Duodenal mucosa (tissue), 2 donors: Measurements from ENCODE around the gene ADI1.

ENCODE experiments used
- H3K27ac ChIP-seq: one replicate; pipeline ENCODE4 v1.7.0; 2013; ENCODE audit warnings: low read depth, low read length
- H3K27me3 ChIP-seq, 2 donors: one replicate each; pipeline ENCODE4 v1.7.0; 2013; ENCODE audit warnings: low read length in 2 of 2, control low read depth in 1 of 2; ENCODE audit not compliant: insufficient read depth in 2 of 2, control insufficient read depth in 1 of 2
- H3K36me3 ChIP-seq, 2 donors: one replicate each; pipeline ENCODE4 v1.7.0; 2013; ENCODE audit warnings: low read length in 2 of 2, control low read depth in 1 of 2; ENCODE audit not compliant: insufficient read depth in 2 of 2, control insufficient read depth in 1 of 2
- H3K4me1 ChIP-seq, 2 donors: one replicate each; pipeline ENCODE4 v1.7.0; 2013; ENCODE audit warnings: low read length in 2 of 2, control low read depth in 1 of 2; ENCODE audit not compliant: insufficient read depth in 2 of 2, control insufficient read depth in 1 of 2
- H3K4me3 ChIP-seq, 2 donors: one replicate each; pipeline ENCODE4 v1.7.0; 2013; ENCODE audit warnings: low read length in 2 of 2, low read depth in 1 of 2
- H3K9ac ChIP-seq, 2 donors: one replicate each; pipeline ENCODE4 v1.7.0; 2013; ENCODE audit warnings: low read length in 2 of 2, low read depth in 1 of 2
- H3K9me3 ChIP-seq, 2 donors: one replicate each; pipeline ENCODE4 v1.7.0; 2013; ENCODE audit warnings: low read length in 2 of 2, control low read depth in 1 of 2; ENCODE audit not compliant: control insufficient read depth in 1 of 2

The ADI1 gene

DNA sequence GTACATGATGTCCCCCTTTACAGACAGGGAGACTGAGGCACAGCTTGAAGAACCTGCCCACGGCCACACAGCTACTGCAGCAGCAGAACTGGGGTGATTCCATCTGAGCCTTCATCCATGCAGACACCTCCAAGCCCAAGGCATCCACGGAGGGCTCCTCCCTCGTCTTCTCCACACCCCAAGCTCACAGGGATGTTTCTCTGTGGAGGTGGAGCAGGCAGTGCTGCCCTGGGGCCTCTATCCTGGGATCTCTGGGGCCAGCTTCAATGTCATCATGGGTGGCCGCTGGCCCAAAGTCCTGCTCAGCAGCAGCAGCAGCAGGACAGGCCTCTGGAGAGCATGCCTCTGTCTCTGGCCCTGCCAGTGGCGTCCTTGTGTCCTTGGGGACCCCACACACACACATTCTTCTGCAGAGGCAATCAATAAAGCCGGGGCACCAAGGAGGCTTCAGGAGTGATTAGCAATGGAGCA, 31.2 kb downstream of the ADI1 start:
- Histone ChIP-seq H3K9me3 (no peaks in the 10 kb centered on the region), H3K27ac (no peak overlapping the region), H3K36me3 (no peaks in the 10 kb centered on the region), H3K27me3 (no peaks in the 10 kb centered on the region), H3K4me3 (no peak overlapping the region), H3K9ac (no peak overlapping the region), H3K4me1 (no peaks in the 10 kb centered on the region)

DNA sequence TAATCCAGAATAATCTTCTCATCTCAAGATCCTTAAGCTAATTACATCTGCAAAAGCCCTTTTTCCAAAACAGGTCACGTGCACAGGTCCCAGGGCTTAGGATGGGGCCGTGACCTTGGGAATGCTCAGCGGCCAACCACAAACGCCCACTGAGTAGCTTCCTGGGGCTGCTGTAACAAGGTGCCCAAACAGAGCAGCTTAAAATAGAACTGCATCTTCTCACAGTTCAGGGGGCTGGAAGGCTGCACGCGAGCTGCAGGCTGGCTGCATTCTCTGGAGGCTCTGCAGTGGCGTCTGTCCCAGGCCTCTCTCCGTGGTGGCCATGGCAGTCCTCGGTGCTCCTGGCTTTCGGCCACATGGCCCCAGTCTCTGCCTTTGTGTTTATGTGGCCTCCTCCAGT, 31.9 kb downstream of the ADI1 start:
- peaks cover 0 to 2% of the 10 kb centered on the region in 2 donors for H3K36me3 ChIP-seq
- H3K27me3 ChIP-seq, result no peaks in the 10 kb centered on the region
- no peak overlapping the region for H3K9ac ChIP-seq
- H3K4me3 ChIP-seq, result no peak overlapping the region
- no peak overlapping the region for H3K27ac ChIP-seq
- H3K4me1 ChIP-seq, result no peaks in the 10 kb centered on the region
- H3K9me3 ChIP-seq, result no peaks in the 10 kb centered on the region

DNA sequence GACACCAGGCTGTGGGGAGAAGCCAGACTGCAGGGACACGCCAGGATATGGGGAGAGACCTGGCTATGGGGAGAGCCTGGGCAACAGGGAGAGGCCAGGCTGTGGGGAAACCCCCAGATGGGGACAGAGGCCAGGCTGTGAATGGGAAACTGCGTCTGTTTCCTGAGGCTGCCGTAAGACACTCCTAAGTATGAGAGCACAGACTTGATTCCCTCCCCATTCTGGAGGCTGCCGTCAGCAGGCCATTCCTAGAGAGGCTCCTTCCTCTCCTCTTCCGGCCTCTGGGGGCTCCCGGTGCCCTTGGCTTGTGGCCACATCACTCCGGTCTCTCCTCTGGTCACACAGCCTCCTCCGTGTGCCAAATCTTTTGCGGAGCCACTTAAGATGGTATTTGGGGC, 32.3 kb downstream of the ADI1 start:
- H3K4me1 ChIP-seq, result no peaks in the 10 kb centered on the region
- H3K27ac ChIP-seq, result no peak overlapping the region
- no peaks in the 10 kb centered on the region for H3K9me3 ChIP-seq
- no peaks in the 10 kb centered on the region for H3K27me3 ChIP-seq
- H3K4me3 ChIP-seq, result no peak overlapping the region
- H3K36me3 ChIP-seq, result peaks cover 2 to 6% of the 10 kb centered on the region in 2 donors
- no peak overlapping the region for H3K9ac ChIP-seq

DNA sequence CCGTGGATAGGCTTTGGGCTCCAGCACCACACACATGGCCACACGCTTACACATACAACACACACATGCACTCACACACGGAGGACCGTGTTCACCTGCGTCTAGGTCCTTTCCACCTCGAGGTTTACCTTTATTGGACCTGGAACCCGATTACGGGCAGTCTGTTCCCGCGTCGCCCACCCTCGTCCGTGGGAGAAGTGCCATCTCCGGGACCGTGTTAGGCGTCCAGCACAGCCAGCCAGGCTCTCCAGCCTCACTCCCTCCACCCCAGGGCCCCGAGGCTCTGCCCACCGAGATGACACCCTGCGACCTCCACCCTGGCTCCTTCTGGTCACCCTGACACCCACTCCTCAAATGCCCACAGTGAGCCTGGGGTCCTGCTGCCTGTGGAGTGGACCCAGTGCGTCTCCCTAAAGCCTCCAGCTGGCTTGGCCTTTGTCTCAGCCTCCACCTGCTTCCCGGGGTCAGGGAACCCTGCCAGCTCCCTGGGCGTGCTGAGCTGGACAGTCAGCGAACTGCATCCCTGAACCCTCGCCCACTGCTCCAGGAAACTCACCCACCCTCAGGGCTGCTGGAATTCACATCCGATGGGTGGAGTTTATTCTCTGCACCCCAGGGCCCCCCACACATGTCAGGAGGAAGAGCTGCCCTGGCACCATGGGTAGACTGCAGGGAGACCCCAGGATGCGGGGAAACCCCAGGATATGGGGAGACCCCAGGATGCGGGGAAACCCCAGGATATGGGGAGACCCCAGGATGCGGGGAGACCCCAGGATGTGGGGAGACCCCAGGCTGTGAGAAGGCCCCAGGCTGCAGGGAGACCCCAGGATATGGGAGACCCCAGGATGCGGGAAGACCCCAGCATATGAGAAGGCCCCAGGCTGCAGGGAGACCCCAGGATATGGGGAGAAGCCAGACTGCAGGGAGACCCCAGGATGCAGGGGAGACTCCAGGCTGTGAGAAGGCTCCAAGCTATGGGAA, 33.0 kb downstream of the ADI1 start:
- Histone ChIP-seq H3K36me3 (peaks cover 5 to 9% of the 10 kb centered on the region in 2 donors), H3K27me3 (no peaks in the 10 kb centered on the region), H3K9ac (no peak overlapping the region), H3K4me1 (no peaks in the 10 kb centered on the region), H3K9me3 (no peaks in the 10 kb centered on the region), H3K27ac (no peak overlapping the region), H3K4me3 (no peak overlapping the region)

DNA sequence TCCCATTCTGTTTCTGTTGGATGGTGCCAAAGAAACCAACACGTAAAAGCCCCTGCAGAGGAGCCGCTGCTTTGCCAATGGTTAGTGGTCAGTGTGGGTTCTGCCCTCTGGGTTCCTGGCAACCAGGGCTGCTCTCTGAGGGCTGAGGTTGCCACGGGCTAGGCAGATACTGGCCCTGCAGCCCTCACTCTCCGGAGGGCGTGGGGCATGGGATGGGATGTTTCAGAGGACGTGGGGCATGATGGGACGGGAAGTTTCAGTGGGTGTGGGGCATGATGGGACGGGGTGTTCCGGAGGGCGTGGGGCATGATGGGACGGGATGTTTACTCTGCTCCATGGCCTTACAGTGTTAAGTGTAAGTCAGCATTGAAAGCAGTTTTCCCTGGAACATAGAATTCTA, 34.2 kb downstream of the ADI1 start:
- Histone ChIP-seq H3K4me1 (peaks cover 3 to 4% of the 10 kb centered on the region in 2 donors), H3K4me3 (no peak overlapping the region), H3K27me3 (no peaks in the 10 kb centered on the region), H3K27ac (no peak overlapping the region), H3K9me3 (no peaks in the 10 kb centered on the region), H3K9ac (no peak overlapping the region), H3K36me3 (peaks cover 5 to 9% of the 10 kb centered on the region in 2 donors)

DNA sequence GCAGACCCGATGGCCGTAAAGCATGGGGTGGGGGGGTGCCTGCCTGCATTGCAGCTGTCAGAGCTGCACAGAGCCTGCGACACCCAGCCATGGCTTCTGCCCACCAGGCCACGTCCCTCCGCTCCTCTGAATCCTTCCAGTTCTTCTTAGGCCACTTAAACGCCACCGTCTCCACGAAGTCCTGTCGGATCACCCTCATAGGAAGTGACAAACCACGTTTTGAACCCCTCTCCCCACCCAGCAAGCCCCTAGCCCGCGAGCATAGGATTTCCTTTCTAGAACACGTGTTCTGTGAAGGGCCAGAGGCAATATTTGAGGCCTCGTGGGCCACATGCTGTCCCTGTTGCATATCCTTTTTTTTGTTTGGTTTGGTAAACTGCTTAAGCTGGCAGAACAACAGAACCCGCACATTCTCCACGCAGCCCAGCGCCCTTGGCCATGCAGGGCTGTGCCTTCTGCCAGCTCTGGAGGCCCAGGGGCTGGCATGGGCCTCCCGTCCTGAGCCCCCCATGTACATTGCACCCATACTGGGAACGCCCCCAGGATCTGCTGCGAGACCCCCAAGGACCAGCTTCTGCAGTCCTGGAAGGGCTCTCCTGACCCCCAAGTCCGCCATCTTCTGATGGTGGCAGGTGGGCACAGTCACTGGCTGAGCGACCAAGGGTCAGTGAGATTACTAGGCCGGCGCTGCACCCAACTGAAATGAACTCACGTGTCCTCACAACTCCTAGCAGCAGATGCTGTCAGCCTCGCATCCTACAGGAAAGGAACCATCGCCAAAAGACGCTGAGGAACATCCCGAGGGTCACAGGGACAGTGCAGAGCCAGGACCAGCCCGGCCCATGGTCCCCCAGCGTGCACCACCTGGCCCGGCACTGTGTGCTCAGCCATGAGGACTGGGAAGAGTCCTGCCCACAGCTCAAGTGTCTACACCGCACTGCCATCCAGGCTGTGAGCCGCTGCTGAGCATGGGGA, 35.1 kb downstream of the ADI1 start:
- no peaks in the 10 kb centered on the region for H3K27me3 ChIP-seq
- H3K27ac ChIP-seq, result no peak overlapping the region
- H3K4me3 ChIP-seq, result no peak overlapping the region
- H3K36me3 ChIP-seq, result peaks cover 11 to 17% of the 10 kb centered on the region in 2 donors
- no peaks in the 10 kb centered on the region for H3K9me3 ChIP-seq
- peaks cover 6 to 8% of the 10 kb centered on the region in 2 donors for H3K4me1 ChIP-seq
- H3K9ac ChIP-seq, result no peak overlapping the region

DNA sequence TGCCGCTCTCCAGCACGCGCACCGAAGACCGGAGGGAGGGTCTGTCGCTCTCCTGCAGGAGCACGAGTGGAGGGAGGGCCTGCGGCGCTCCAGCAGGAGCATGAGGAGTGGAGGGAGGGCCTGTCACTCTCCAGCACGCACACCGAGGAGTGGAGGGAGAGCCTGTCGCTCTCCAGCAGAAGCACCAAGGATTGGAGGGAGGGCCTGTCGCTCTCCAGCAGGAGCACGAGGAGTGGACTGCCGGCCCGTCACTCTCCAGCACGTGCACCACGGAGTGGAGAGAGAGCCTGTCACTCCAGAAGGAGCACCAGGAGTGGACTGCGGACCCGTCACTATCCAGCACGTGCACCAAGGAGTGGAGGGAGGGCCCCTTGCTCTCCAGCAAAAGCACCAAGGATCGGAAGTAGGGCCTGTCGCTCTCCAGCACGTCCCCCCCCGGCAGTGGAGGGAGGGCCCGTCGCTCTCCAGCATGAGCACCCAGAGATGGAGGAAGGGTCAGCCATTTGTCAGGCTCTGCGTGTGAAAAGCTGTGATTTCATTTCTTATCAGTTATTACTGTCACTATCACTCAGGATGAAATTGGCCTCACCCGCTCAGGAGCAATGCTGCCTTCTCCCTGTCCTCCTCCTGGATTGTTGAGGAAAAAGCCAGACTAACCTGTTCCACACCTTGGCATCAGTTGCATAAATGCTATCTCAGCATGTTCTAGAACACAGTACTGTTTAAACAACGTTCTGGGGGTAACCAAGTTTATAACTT, 35.9 kb downstream of the ADI1 start:
- no peak overlapping the region for H3K27ac ChIP-seq
- H3K36me3 ChIP-seq, result peaks cover 12 to 24% of the 10 kb centered on the region in 2 donors
- no peak overlapping the region for H3K9ac ChIP-seq
- no peak overlapping the region for H3K4me3 ChIP-seq
- H3K27me3 ChIP-seq, result no peaks in the 10 kb centered on the region
- peaks cover 6 to 8% of the 10 kb centered on the region in 2 donors for H3K4me1 ChIP-seq
- no peaks in the 10 kb centered on the region for H3K9me3 ChIP-seq

DNA sequence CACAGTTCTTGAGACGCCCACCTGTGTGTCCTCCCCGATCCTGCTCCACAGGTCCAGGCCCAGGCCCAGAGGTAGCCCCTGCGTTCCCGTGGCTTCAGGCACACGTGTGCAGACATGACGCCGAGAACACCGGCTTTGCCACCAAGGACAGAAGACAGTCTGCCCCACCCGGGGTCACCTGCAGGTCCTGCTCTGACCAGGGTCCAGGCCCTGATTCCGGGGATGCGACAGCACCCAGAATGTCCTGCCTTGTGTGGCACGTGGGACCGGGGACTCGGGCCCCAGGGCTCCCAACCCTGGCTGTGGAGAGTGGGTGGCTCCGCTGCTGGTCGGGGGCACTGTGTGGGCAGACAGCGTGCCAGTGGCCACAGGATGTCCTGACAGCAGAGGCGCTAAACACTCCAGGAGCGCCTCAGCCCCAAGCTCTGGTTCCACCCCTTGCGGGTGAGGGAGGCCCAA, 36.9 kb downstream of the ADI1 start:
- Histone ChIP-seq H3K36me3 (peaks cover 12 to 29% of the 10 kb centered on the region in 2 donors), H3K9ac (no peak overlapping the region), H3K4me1 (peaks cover 6 to 8% of the 10 kb centered on the region in 2 donors), H3K27me3 (no peaks in the 10 kb centered on the region), H3K27ac (no peak overlapping the region), H3K4me3 (no peak overlapping the region), H3K9me3 (no peaks in the 10 kb centered on the region)

DNA sequence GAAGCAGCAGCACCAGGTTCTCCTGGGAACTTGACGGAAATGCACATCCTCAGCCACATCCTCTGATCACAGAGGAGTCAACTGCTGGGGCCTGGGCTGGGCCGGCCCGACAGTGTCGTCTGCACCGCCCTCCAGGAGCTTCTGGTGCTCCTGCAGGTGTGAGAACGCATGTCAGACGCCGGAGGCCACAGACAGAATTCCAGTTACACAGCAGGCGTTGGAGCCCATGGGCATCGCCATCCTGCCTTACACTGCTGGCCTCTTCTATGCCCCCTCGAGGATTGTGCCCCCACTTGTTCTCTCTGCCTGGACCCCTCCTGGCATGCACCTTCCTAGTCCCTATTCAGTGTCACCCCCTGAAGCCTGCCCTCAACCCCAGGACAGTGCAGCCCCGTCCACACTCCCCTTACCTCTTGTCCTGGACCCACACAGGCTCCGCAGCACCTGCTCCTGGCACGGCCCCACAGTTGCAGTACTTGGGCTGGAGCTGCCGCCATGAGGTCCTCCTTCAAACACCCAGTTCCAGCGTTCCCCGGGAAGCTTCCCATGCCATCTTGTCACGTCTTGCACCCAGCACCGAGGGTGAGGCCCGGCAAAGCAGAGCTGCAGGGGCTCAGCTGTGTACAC, 37.5 kb downstream of the ADI1 start:
- peaks cover 12 to 32% of the 10 kb centered on the region in 2 donors for H3K36me3 ChIP-seq
- peaks cover 6 to 8% of the 10 kb centered on the region in 2 donors for H3K4me1 ChIP-seq
- no peak overlapping the region for H3K9ac ChIP-seq
- no peaks in the 10 kb centered on the region for H3K27me3 ChIP-seq
- no peaks in the 10 kb centered on the region for H3K9me3 ChIP-seq
- H3K27ac ChIP-seq, result no peak overlapping the region
- no peak overlapping the region for H3K4me3 ChIP-seq
